Esophagus muscularis mucosa (tissue), 4 donors: ENCODE results near the gene PLP2. TPM values are rescaled to one million over a fixed set of nuclear protein-coding genes. Genes with fewer than 3 reads are reported as not detected.
A peak's percentile ranks its signal among the peaks of the same experiment; 100 is the strongest.

ENCODE experiments used
- DNase-seq: peaks from one replicate; pipeline ENCODE4 v3.0.0-alpha.2; 2017; ENCODE audit errors: extremely low spot score
- H3K27ac ChIP-seq, 4 donors: fragments of 200-600 bp; sonication (generic); replicated peaks in 1 of 4; 1 replicate in 3 of 4; 2 replicates in 1 of 4; pipeline ENCODE4 v1.5.1; 2016 to 2019; ENCODE audit warnings: mild to moderate bottlenecking in 1 of 4
- H3K27me3 ChIP-seq, 4 donors: fragments of 200-600 bp; sonication (generic); one replicate each; pipeline versions ENCODE4 v1.5.1 to v1.6.0; 2016 to 2019
- H3K36me3 ChIP-seq, 4 donors: fragments of 200-600 bp; sonication (generic); one replicate each; pipeline ENCODE4 v1.5.1; 2016 to 2019
- H3K4me1 ChIP-seq, 4 donors: fragments of 200-600 bp; sonication (generic); one replicate each; pipeline ENCODE4 v1.5.1; 2016 to 2019
- H3K4me3 ChIP-seq, 4 donors: fragments of 200-600 bp; sonication (generic); 1 replicate in 2 of 4; 2 replicates in 2 of 4; pipeline ENCODE4 v1.5.1; 2016 to 2019; ENCODE audit warnings: mild to moderate bottlenecking in 4 of 4, moderate library complexity in 1 of 4
- H3K9me3 ChIP-seq, 4 donors: fragments of 200-600 bp; sonication (generic); 1 replicate in 3 of 4; 2 replicates in 1 of 4; pipeline ENCODE4 v1.5.1; 2016 to 2019
- CTCF ChIP-seq, 3 experiments: fragments of 200-600 bp in 2 of 3; fragments of 450-650 bp in 1 of 3; sonication (generic) in 2 of 3; IDR thresholded peaks; one replicate each; pipeline ENCODE4 v1.5.1; 2017 to 2019; ENCODE audit warnings: antibody characterized with exemption in 3 of 3, mild to moderate bottlenecking in 2 of 3, moderate library complexity in 1 of 3
- EP300 ChIP-seq: sonication (generic); formaldehyde crosslinking; IDR thresholded peaks from one replicate; pipeline ENCODE4 v1.6.1; 2017; ENCODE audit warnings: antibody characterized with exemption
- POLR2A ChIP-seq: fragments of 450-650 bp; IDR thresholded peaks from one replicate; pipeline ENCODE4 v1.6.1; 2017; ENCODE audit warnings: antibody characterized with exemption, moderate library complexity, mild to moderate bottlenecking, low read depth
- POLR2AphosphoS5 ChIP-seq, 2 donors: sonication (generic); formaldehyde crosslinking; IDR thresholded peaks; one replicate each; pipeline ENCODE4 v1.6.1; 2017; ENCODE audit warnings: antibody characterized with exemption in 2 of 2
- WGBS: methylation state at CpG from one replicate; pipeline ENCODE4 v1.1.5; 2018; 5-methylcytosine and 5-hydroxymethylcytosine counted together
- intact Hi-C: fragments of 100-400 bp; cut with DNase I; formaldehyde crosslinking; loops from one replicate; pipeline ENCODE4 v1.15.1; 2023
- total RNA-seq, 4 donors: library from RNA; depleted of rRNA; stranded (reverse); fragments of >200 nt; gene quantifications; one replicate each; pipeline versions ENCODE4 v1.1.0 to v1.2.1, GENCODE V29; 2016

PLP2 gene
- total RNA-seq, 4 donors from 2014 or later = 55.3 to 101 (median 76.3) TPM

- Histone ChIP-seq H3K27me3 (no peaks in the 10 kb centered on the region), H3K27ac (peak overlapping the region; percentile 80 to 85 (median 83)), H3K4me1 (peaks cover 8 to 33% (median 29%) of the 10 kb centered on the region in 4 donors), H3K9me3 (no peaks in the 10 kb centered on the region), H3K36me3 (no peaks in the 10 kb centered on the region), H3K4me3 (peak overlapping the region in 2 of 4 donors; percentile 45 to 57)
- no peak for DNase-seq
- intact Hi-C loops = loop anchor here (5.0 kb wide), 1 partner anchor 73 kb away; the partner anchor contains the start of gene FOXP3
- WGBS = 85% methylated on average over 6 of the region's 6 CpGs
- TF ChIP-seq POLR2AphosphoS5 (IDR thresholded peaks at IDR 0.05) = no peak
- no peak for TF ChIP-seq POLR2A
- no peak for TF ChIP-seq EP300
Measured at GRCh38 chrX:49189606-49190005, 17.9 kb downstream of the PLP2 start.

DNA sequence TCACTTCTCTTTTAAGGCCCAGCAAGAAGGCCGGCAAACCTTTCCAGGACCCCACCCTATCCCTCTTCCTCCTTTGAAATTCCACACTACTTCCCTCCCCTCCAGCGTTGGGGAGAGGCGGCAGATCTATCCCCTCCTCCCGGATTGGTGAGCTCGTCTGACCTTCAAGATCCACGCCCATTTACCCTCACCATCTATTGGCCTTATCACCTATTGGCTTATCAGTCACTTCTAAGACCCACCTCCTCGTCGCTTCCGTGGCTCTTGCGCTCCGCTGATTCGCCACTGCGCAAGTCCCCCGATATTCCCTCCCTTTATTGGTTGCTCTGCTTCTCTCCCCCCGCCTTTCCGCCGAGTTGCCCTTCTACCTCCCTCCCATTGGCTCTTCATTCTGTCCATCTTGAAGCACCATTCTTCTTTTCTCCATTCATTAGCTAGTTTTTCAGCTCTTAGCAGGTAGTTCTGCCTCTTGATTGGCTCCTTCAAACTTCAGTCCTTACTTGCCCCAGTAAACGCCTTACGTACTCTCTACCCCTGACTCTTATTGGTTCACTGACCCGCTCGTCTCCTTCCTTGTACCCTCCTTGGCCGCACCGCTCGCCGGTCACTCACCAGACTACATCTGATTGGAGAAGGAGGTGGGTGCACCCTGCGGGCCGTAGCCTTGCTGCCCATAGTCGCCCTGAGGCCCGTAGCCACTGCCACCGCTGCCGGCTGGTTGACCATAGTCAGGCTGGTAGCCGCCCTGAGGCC lies 19.3 kb downstream of the PLP2 start:
- peak overlapping the region; percentile 89 to 92 (median 90) for H3K27ac ChIP-seq
- H3K9me3 ChIP-seq = no peaks in the 10 kb centered on the region
- H3K4me3 ChIP-seq = peak overlapping the region; percentile 62 to 74 (median 69)
- intact Hi-C loops = loop anchor here (5.0 kb wide), 1 partner anchor 71 kb away; the partner anchor contains the start of gene FOXP3
- peak; percentile 97 for DNase-seq
- no peaks in the 10 kb centered on the region for H3K36me3 ChIP-seq
- no peaks in the 10 kb centered on the region for H3K27me3 ChIP-seq
- WGBS = 39% methylated on average over 30 of the region's 32 CpGs
- TF ChIP-seq POLR2AphosphoS5 (IDR thresholded peaks at IDR 0.05) (peak; percentile 75 to 89), POLR2A (no peak)
- H3K4me1 ChIP-seq = peaks cover 0 to 22% (median 16%) of the 10 kb centered on the region in 4 donors

- intact Hi-C loops = loop anchor here (5.0 kb wide), 1 partner anchor 71 kb away; the partner anchor contains the start of gene FOXP3
- 40% methylated on average over 15 of the region's 34 CpGs for WGBS
- H3K9me3 ChIP-seq = no peaks in the 10 kb centered on the region
- peak overlapping the region; percentile 89 to 92 (median 90) for H3K27ac ChIP-seq
- H3K27me3 ChIP-seq = no peaks in the 10 kb centered on the region
- no peak for TF ChIP-seq EP300
- peak; percentile 15 for TF ChIP-seq POLR2A
- H3K36me3 ChIP-seq = no peaks in the 10 kb centered on the region
- peak overlapping the region; percentile 62 to 74 (median 69) for H3K4me3 ChIP-seq
- DNase-seq = no peak
- H3K4me1 ChIP-seq = peaks cover 0 to 19% (median 13%) of the 10 kb centered on the region in 4 donors
Measured at GRCh38 chrX:49191574-49192011, 19.9 kb downstream of the PLP2 start.

- no peaks in the 10 kb centered on the region for H3K9me3 ChIP-seq
- DNase-seq = no peak
- TF ChIP-seq POLR2A = no peak
- peak; percentile 38 to 60 (median 39) for TF ChIP-seq CTCF (IDR thresholded peaks at IDR 0.05)
- no peak for TF ChIP-seq EP300
- no peak for TF ChIP-seq POLR2AphosphoS5 (IDR thresholded peaks at IDR 0.05)
- intact Hi-C loops = loop anchor here (5.0 kb wide), 1 partner anchor 69 kb away; the partner anchor contains the start of gene FOXP3
- no peak overlapping the region for H3K27ac ChIP-seq
- peaks cover 0 to 14% (median 11%) of the 10 kb centered on the region in 4 donors for H3K4me1 ChIP-seq
- no peaks in the 10 kb centered on the region for H3K36me3 ChIP-seq
- H3K27me3 ChIP-seq = no peaks in the 10 kb centered on the region
- WGBS = 71% methylated on average over 10 of the region's 10 CpGs
- no peak overlapping the region for H3K4me3 ChIP-seq
Measured at GRCh38 chrX:49192722-49193328, 21.1 kb downstream of the PLP2 start.

DNA sequence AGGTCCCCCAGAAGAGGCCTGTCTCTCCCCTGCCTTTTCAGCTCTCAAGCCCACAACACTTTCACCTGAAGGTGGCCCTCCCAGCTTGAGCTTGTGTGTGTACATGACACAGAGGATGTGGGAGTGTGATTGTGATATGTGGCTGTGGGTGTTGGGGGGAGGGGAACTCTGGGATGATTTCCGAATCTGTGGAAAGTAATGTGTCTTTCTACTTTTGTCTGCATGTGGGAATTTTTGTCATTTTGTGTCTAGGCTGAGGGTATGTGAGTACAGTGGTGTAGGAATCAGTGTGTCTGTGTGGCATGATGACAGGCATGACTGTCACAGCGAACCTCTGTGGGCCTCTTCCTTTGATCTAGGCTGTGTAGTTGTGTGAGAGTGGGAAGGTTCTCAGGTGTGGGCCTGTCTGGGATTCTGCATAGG lies 21.9 kb downstream of the PLP2 start:
- DNase-seq = no peak
- intact Hi-C loops = loop anchor here (5.0 kb wide), 1 partner anchor 69 kb away; the partner anchor contains the start of gene FOXP3
- Histone ChIP-seq H3K4me3 (no peak overlapping the region), H3K4me1 (peaks cover 0 to 14% (median 11%) of the 10 kb centered on the region in 4 donors), H3K27ac (no peak overlapping the region), H3K9me3 (no peaks in the 10 kb centered on the region), H3K36me3 (no peaks in the 10 kb centered on the region), H3K27me3 (no peaks in the 10 kb centered on the region)
- WGBS = 69% methylated on average over 2 of the region's 2 CpGs
- TF ChIP-seq POLR2AphosphoS5 (IDR thresholded peaks at IDR 0.05) (no peak), CTCF (IDR thresholded peaks at IDR 0.05) (no peak), POLR2A (no peak), EP300 (no peak)
